GM19452 (cell line): Measurements from ENCODE around the gene CPSF4L.

ENCODE experiments used
- ATAC-seq: cut with Tn5 transposase; IDR thresholded peaks from one replicate; pipeline ENCODE4 v1.9.1; 2021; ENCODE audit not compliant: unreplicated experiment

CPSF4L gene

GRCh38 chr17:73290399-73291259, 28.9 kb upstream of the CPSF4L start:
- peak; percentile 59 for ATAC-seq

- no peak for ATAC-seq
Observed at GRCh38 chr17:73289549-73290254, 28.0 kb upstream of the CPSF4L start.

GRCh38 chr17:73288534-73289302, 27.0 kb upstream of the CPSF4L start:
- ATAC-seq: no peak

GRCh38 chr17:73286863-73287296, 25.2 kb upstream of the CPSF4L start:
- no peak for ATAC-seq

- no peak for ATAC-seq
Observed at GRCh38 chr17:73285916-73286862, 24.5 kb upstream of the CPSF4L start.

- no peak for ATAC-seq
Observed at GRCh38 chr17:73285603-73285908, 23.9 kb upstream of the CPSF4L start.

GRCh38 chr17:73284906-73285602, 23.4 kb upstream of the CPSF4L start:
- ATAC-seq: no peak

GRCh38 chr17:73284354-73284753, 22.7 kb upstream of the CPSF4L start:
- ATAC-seq: no peak

- no peak for ATAC-seq
Observed at GRCh38 chr17:73283841-73284282, 22.2 kb upstream of the CPSF4L start.

GRCh38 chr17:73283250-73283649, 21.6 kb upstream of the CPSF4L start:
- ATAC-seq: no peak

- no peak for ATAC-seq
Observed at GRCh38 chr17:73282629-73283028, 20.9 kb upstream of the CPSF4L start.

- peak; percentile 95 for ATAC-seq
Observed at GRCh38 chr17:73281928-73282327, 20.2 kb upstream of the CPSF4L start.

- no peak for ATAC-seq
Observed at GRCh38 chr17:73280191-73280590, 18.5 kb upstream of the CPSF4L start.

GRCh38 chr17:73279704-73280103, 18.0 kb upstream of the CPSF4L start:
- no peak for ATAC-seq

- no peak for ATAC-seq
Observed at GRCh38 chr17:73278465-73279453, 17.1 kb upstream of the CPSF4L start.

- ATAC-seq: no peak
Observed at GRCh38 chr17:73278049-73278464, 16.4 kb upstream of the CPSF4L start.

- no peak for ATAC-seq
Observed at GRCh38 chr17:73274490-73274889, 12.8 kb upstream of the CPSF4L start.

- no peak for ATAC-seq
Observed at GRCh38 chr17:73272906-73273218, 11.2 kb upstream of the CPSF4L start.

- ATAC-seq: peak; percentile 95
Observed at GRCh38 chr17:73271072-73271471, 9.4 kb upstream of the CPSF4L start.
